ENCODE measurements around the gene TIMM23.
A peak's percentile ranks its signal among the peaks of the same experiment; 100 is the strongest.

Gene TIMM23

GRCh38 chr10:46022978-46023702 is 50.9 kb downstream of the TIMM23 start:
- Histone ChIP-seq H2AFZ (ENCODE audit: low read depth) (no peak overlapping the region), H3K4me2 (no peak overlapping the region), H3K27ac (no peak overlapping the region), H3K4me1 (ENCODE audit: low read depth, poor library complexity, severe bottlenecking) (peaks cover 55% of the 10 kb centered on the region), H3K9ac (no peak overlapping the region), H3K79me2 (ENCODE audit: insufficient read depth, low read depth) (peaks cover 100% of the 10 kb centered on the region), H3K36me3 (ENCODE audit: insufficient read depth) (no peaks in the 10 kb centered on the region), H4K20me1 (ENCODE audit: insufficient read depth) (peaks cover 5% of the 10 kb centered on the region; the same call in 1 of the 2 replicates), H3K27me3 (ENCODE audit: insufficient read depth, low read depth) (no peaks in the 10 kb centered on the region), H3K4me3 (IDR thresholded peaks at IDR 0.05; ENCODE audit: insufficient read depth, low read depth, low read length) (no peak overlapping the region)
- TF ChIP-seq, protein P1, sequence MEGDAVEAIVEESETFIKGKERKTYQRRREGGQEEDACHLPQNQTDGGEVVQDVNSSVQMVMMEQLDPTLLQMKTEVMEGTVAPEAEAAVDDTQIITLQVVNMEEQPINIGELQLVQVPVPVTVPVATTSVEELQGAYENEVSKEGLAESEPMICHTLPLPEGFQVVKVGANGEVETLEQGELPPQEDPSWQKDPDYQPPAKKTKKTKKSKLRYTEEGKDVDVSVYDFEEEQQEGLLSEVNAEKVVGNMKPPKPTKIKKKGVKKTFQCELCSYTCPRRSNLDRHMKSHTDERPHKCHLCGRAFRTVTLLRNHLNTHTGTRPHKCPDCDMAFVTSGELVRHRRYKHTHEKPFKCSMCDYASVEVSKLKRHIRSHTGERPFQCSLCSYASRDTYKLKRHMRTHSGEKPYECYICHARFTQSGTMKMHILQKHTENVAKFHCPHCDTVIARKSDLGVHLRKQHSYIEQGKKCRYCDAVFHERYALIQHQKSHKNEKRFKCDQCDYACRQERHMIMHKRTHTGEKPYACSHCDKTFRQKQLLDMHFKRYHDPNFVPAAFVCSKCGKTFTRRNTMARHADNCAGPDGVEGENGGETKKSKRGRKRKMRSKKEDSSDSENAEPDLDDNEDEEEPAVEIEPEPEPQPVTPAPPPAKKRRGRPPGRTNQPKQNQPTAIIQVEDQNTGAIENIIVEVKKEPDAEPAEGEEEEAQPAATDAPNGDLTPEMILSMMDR (conservative IDR thresholded peaks at IDR 0.05; ENCODE audit: low read depth, low read length), result no peak

- Histone ChIP-seq H3K27me3 (ENCODE audit: insufficient read depth, low read depth) (no peaks in the 10 kb centered on the region), H3K9ac (no peak overlapping the region), H3K4me3 (IDR thresholded peaks at IDR 0.05; ENCODE audit: insufficient read depth, low read depth, low read length) (no peak overlapping the region), H3K4me2 (no peak overlapping the region), H4K20me1 (ENCODE audit: insufficient read depth) (peaks cover 9% of the 10 kb centered on the region; the same call in 1 of the 2 replicates), H3K36me3 (ENCODE audit: insufficient read depth) (no peaks in the 10 kb centered on the region), H2AFZ (ENCODE audit: low read depth) (no peak overlapping the region), H3K4me1 (ENCODE audit: low read depth, poor library complexity, severe bottlenecking) (peaks cover 53% of the 10 kb centered on the region), H3K27ac (no peak overlapping the region), H3K79me2 (ENCODE audit: insufficient read depth, low read depth) (peaks cover 100% of the 10 kb centered on the region)
- TF ChIP-seq, protein P1 (conservative IDR thresholded peaks at IDR 0.05; ENCODE audit: low read depth, low read length), result no peak
Observed at GRCh38 chr10:46024948-46025347, 52.7 kb downstream of the TIMM23 start.

DNA sequence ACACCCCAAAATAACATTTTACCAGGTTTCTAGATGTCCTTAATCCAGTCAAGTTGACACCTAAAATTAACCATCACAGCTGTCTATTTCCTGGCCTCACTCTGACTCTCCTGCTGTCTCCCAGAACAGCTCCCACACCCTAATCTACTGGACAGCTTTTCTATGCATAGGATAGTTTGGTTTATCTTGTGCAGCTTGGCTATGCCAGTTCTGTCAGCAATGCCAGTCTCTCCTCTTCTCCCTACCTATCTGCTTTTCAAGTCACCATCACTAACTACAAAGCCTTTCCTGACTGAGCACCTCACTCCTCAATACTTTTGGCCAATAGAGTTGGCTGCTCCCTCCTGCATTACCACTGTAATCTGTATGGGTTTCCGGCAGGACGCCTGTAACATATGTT is 53.1 kb downstream of the TIMM23 start:
- H3K4me3 ChIP-seq (IDR thresholded peaks at IDR 0.05; ENCODE audit: insufficient read depth, low read depth, low read length), result no peak overlapping the region
- H2AFZ ChIP-seq (ENCODE audit: low read depth), result no peak overlapping the region
- no peaks in the 10 kb centered on the region for H3K36me3 ChIP-seq (ENCODE audit: insufficient read depth)
- peaks cover 100% of the 10 kb centered on the region for H3K79me2 ChIP-seq (ENCODE audit: insufficient read depth, low read depth)
- peaks cover 9% of the 10 kb centered on the region; the same call in 1 of the 2 replicates for H4K20me1 ChIP-seq (ENCODE audit: insufficient read depth)
- no peak overlapping the region for H3K9ac ChIP-seq
- H3K4me2 ChIP-seq, result no peak overlapping the region
- TF ChIP-seq, protein P1 (conservative IDR thresholded peaks at IDR 0.05; ENCODE audit: low read depth, low read length), result no peak
- no peaks in the 10 kb centered on the region for H3K27me3 ChIP-seq (ENCODE audit: insufficient read depth, low read depth)
- H3K27ac ChIP-seq, result no peak overlapping the region
- peaks cover 48% of the 10 kb centered on the region for H3K4me1 ChIP-seq (ENCODE audit: low read depth, poor library complexity, severe bottlenecking)

- H4K20me1 ChIP-seq (ENCODE audit: insufficient read depth), result peaks cover 9% of the 10 kb centered on the region; the same call in 1 of the 2 replicates
- no peak overlapping the region for H2AFZ ChIP-seq (ENCODE audit: low read depth)
- TF ChIP-seq, protein P1 (conservative IDR thresholded peaks at IDR 0.05; ENCODE audit: low read depth, low read length), result no peak
- H3K27me3 ChIP-seq (ENCODE audit: insufficient read depth, low read depth), result no peaks in the 10 kb centered on the region
- no peak overlapping the region for H3K9ac ChIP-seq
- peak overlapping the region; percentile 43; the same call in 1 of the 2 replicates for H3K4me2 ChIP-seq
- peak overlapping the region; percentile 20; the same call in 1 of the 2 replicates for H3K27ac ChIP-seq
- no peak overlapping the region for H3K4me3 ChIP-seq (IDR thresholded peaks at IDR 0.05; ENCODE audit: insufficient read depth, low read depth, low read length)
- H3K4me1 ChIP-seq (ENCODE audit: low read depth, poor library complexity, severe bottlenecking), result peaks cover 46% of the 10 kb centered on the region
- H3K36me3 ChIP-seq (ENCODE audit: insufficient read depth), result no peaks in the 10 kb centered on the region
- peaks cover 93% of the 10 kb centered on the region for H3K79me2 ChIP-seq (ENCODE audit: insufficient read depth, low read depth)
Observed at GRCh38 chr10:46026106-46026505, 53.8 kb downstream of the TIMM23 start.
